Pancreas (tissue), 10 donors: ENCODE data around the gene EP300. TPM values are rescaled to one million over a fixed set of nuclear protein-coding genes. Genes with fewer than 3 reads are reported as not detected.

Experiments used
- ATAC-seq, 4 donors: fragments of 200-7000 bp; cut with Tn5 transposase; one replicate each; pipeline versions ENCODE4 v1.8.0 to v1.9.1; 2020; ENCODE audit warnings: mild to moderate bottlenecking in 4 of 4, moderate library complexity in 4 of 4
- DNase-seq, 6 donors: peaks; one replicate each; pipeline ENCODE4 v3.0.0-alpha.2; 2020
- FAIRE-seq: peaks from 2 replicates; lab custom pipeline; 2012; peaks lifted over from hg19 to GRCh38; lab: Jason Lieb, UNC
- H3K27ac ChIP-seq, 4 donors: fragments of 200-600 bp; sonication (generic); 1 replicate in 3 of 4; 2 replicates in 1 of 4; pipeline versions ENCODE4 v1.5.0 to v1.8.0; 2020
- H3K27me3 ChIP-seq, 4 donors: fragments of 200-600 bp; one replicate each; pipeline ENCODE4 v1.8.0; 2021
- H3K36me3 ChIP-seq, 3 donors: fragments of 200-600 bp; sonication (generic) in 1 of 3; one replicate each; pipeline versions ENCODE4 v1.5.0 to v1.8.0; 2020 to 2021
- H3K4me1 ChIP-seq, 3 donors: fragments of 200-600 bp; one replicate each; pipeline ENCODE4 v1.8.0; 2021
- H3K4me3 ChIP-seq, 4 donors: fragments of 200-600 bp; sonication (generic) in 2 of 4; one replicate each; pipeline versions ENCODE4 v1.5.0 to v1.8.0; 2020 to 2021
- H3K9me3 ChIP-seq, 4 donors: fragments of 200-600 bp; one replicate each; pipeline ENCODE4 v1.8.0; 2021
- CTCF ChIP-seq, 4 donors: fragments of 200-600 bp; sonication (generic) in 3 of 4; IDR thresholded peaks; one replicate each; pipeline versions ENCODE4 v1.5.0 to v1.8.0; 2021; ENCODE audit warnings: antibody characterized with exemption in 4 of 4
- WGBS, 2 donors: extraction: QIAGEN DNeasy Blood & Tissue Kit; methylation state at CpG; one replicate each; pipeline ENCODE4 v1.1.7; 2013; 5-methylcytosine and 5-hydroxymethylcytosine counted together
- intact Hi-C, 3 donors: fragments of 100-400 bp; cut with DNase I; formaldehyde crosslinking; loops; one replicate each; pipeline versions ENCODE4 v1.11.1 to v1.14.2; 2022
- polyA plus RNA-seq, 2 donors: library from polyadenylated mRNA; stranded (reverse); fragments of 200-250 nt; gene quantifications; one replicate each; pipeline ENCODE4 v1.2.3, GENCODE V29; 2013
- total RNA-seq, 6 donors: library from RNA; stranded (reverse); fragmentation: NEBNext Ultra II Directional in 4 of 6; extraction: Animal tissue kit (Norgen Biotek cat#: 25700) in 4 of 6; gene quantifications; one replicate each; pipeline versions ENCODE4 v1.2.1 to v1.2.4, GENCODE V29; 2021 to 2023
- donor health status: healthy with polysubstance abuse.
- donor health status: DM: no; HTN: no; CAD: no; lungs with moderate emphysema.
- donor health status: DM: no; HTN: no; CAD: no.
- donor health status: control.
- donor health status: control.
- donor health status: Bipolar disorder and iron deficiency.
- donor health status: DM: yes; HTN: yes; CAD: no.
- donor health status: DM: no; HTN: no; CAD: no.
- donor health status: DM: no; HTN: no; CAD: no.
- donor health status: DM: yes; HTN: yes; CAD: no.

Gene EP300
- total and polyA plus RNA-seq, 8 donors, result 10.0 to 39.7 (median 24.6) TPM

- no peaks in the 10 kb centered on the region for H3K4me1 ChIP-seq
- H3K4me3 ChIP-seq, result no peak overlapping the region
- H3K27me3 ChIP-seq, result no peaks in the 10 kb centered on the region
- DNase-seq (no peak), FAIRE-seq (no peak), ATAC-seq (no peak)
- WGBS, 2 donors, result 60 to 67% methylated on average over 2 of the region's 2 CpGs
- H3K9me3 ChIP-seq, result no peaks in the 10 kb centered on the region
- H3K27ac ChIP-seq, result no peak overlapping the region
- no peaks in the 10 kb centered on the region for H3K36me3 ChIP-seq
- no peak for TF ChIP-seq CTCF (IDR thresholded peaks at IDR 0.05)
- intact Hi-C loops, result no loop called here
Measured at GRCh38 chr22:41191467-41191866, 99.1 kb downstream of the EP300 start.

GRCh38 chr22:41193829-41194228 lies 101.4 kb downstream of the EP300 start:
- no peak for ATAC-seq
- WGBS, 2 donors, result 91 to 95% methylated on average over 6 of the region's 6 CpGs
- peaks cover 0 to 8% (median 0%) of the 10 kb centered on the region in 3 donors for H3K4me1 ChIP-seq
- no peaks in the 10 kb centered on the region for H3K27me3 ChIP-seq
- H3K27ac ChIP-seq, result no peak overlapping the region
- intact Hi-C loops, result no loop called here
- no peak for DNase-seq
- no peaks in the 10 kb centered on the region for H3K36me3 ChIP-seq
- TF ChIP-seq CTCF (IDR thresholded peaks at IDR 0.05), result no peak
- no peaks in the 10 kb centered on the region for H3K9me3 ChIP-seq
- no peak for FAIRE-seq
- no peak overlapping the region for H3K4me3 ChIP-seq

- no peak for FAIRE-seq
- peak; percentile 93 to 95 (median 94) for ATAC-seq
- peak; percentile 77 to 92 (median 84) for DNase-seq
- no peak for TF ChIP-seq CTCF (IDR thresholded peaks at IDR 0.05)
- no peaks in the 10 kb centered on the region for H3K9me3 ChIP-seq
- peaks cover 0 to 8% (median 0%) of the 10 kb centered on the region in 3 donors for H3K4me1 ChIP-seq
- H3K4me3 ChIP-seq, result peak overlapping the region; percentile 60 to 88 (median 78)
- intact Hi-C loops, result no loop called here
- no peaks in the 10 kb centered on the region for H3K27me3 ChIP-seq
- 0 to 1% methylated on average over 67 to 91 of the region's 91 CpGs for WGBS, 2 donors
- H3K27ac ChIP-seq, result peak overlapping the region in 1 of 4 donors; percentile 57
- no peaks in the 10 kb centered on the region for H3K36me3 ChIP-seq
Measured at GRCh38 chr22:41197038-41197972, 104.9 kb downstream of the EP300 start.

- H3K36me3 ChIP-seq, result no peaks in the 10 kb centered on the region
- H3K4me3 ChIP-seq, result peak overlapping the region; percentile 60 to 88 (median 78)
- H3K9me3 ChIP-seq, result no peaks in the 10 kb centered on the region
- 1 to 3% methylated on average over 9 of the region's 9 CpGs for WGBS, 2 donors
- peak in 2 of 6 donors; percentile 53 to 57 for DNase-seq
- intact Hi-C loops, result no loop called here
- TF ChIP-seq CTCF (IDR thresholded peaks at IDR 0.05), result no peak
- ATAC-seq, result peak; percentile 34 to 68 (median 50)
- peak; percentile 45 for FAIRE-seq
- H3K4me1 ChIP-seq, result peaks cover 0 to 8% (median 0%) of the 10 kb centered on the region in 3 donors
- H3K27me3 ChIP-seq, result no peaks in the 10 kb centered on the region
- H3K27ac ChIP-seq, result peak overlapping the region in 1 of 4 donors; percentile 57
Measured at GRCh38 chr22:41198027-41198580, 105.7 kb downstream of the EP300 start.
